ENCODE data around the gene IGFL2.
"Not testable (repeated sequence)": the region's sequence is repeated elsewhere in the genome, so short reads cannot be mapped to it uniquely, and the experiment has no call there.

IGFL2 gene

DNA sequence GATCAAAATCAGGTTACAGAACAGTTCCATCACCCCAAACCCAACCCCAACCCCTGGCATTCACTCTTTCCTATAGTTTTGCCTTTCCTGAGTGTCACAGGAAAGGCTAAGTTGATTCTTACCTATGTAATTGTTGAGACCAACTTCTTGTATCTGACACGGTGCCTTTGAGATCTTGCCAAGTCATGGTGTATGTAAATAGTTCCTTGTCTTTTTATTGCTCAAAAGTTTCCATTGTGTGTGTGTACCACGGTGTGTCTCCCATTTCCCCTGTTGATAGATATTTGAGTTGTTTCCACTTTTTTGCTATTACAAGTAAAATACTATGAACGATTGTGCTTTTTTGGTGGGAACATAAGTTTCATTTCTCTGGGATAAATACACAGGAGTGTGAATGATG is 3.3 kb upstream of the IGFL2 start:
- DNase-seq: no peak

GRCh38 chr19:46147166-46147740 is 785 bp upstream of the IGFL2 start:
- DNase-seq: no peak

GRCh38 chr19:46150606-46151005 is 2.6 kb downstream of the IGFL2 start:
- DNase-seq: no peak

DNA sequence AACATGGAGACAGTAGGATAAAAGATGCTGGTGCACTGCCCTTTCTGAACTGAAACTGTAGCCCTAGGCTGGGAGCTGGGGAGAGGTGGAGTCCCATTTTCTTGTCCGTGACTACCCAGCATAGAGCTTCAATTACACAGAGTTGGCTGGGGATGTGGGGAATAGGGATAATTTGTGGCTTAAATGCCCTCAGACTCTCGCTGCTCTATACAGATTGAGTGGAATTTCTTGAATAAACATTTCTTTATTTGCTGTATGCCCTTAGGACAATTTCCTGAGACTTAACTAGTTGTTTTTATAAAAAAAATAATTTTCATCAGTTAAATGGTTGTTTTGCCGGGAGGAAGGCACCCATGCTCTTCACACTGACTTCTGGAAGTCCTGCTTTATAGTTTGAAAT is 7.2 kb downstream of the IGFL2 start:
- DNase-seq: no peak

GRCh38 chr19:46159418-46160232 is 11.6 kb downstream of the IGFL2 start:
- DNase-seq: no peak

- DNase-seq: no peak
Observed at GRCh38 chr19:46160233-46160775, 12.3 kb downstream of the IGFL2 start.

GRCh38 chr19:46161642-46162257 is 13.7 kb downstream of the IGFL2 start:
- DNase-seq: not testable (repeated sequence)

DNA sequence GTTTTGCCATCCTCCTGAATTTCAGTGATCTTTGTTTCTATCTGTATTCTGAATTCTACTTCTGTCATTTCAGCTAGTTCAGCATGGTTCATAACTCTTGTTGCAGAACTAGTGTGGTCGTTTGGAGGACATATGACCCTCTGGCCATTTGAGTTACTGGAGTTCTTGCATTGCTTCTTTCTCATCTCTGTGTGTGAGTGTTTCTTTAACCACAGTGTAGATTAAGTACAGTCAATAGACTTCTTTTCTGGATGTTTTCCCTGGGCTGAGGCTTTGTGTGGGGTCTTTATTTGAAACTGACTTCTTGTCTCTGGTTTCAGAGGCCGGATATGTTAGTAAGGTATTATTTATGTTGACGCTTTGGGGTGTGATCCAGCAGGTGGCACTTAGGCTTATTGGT is 14.7 kb downstream of the IGFL2 start:
- DNase-seq: no peak

GRCh38 chr19:46173886-46174480 is 25.9 kb downstream of the IGFL2 start:
- no peak for DNase-seq

- no peak for DNase-seq
Observed at GRCh38 chr19:46176116-46176860, 28.2 kb downstream of the IGFL2 start.

DNA sequence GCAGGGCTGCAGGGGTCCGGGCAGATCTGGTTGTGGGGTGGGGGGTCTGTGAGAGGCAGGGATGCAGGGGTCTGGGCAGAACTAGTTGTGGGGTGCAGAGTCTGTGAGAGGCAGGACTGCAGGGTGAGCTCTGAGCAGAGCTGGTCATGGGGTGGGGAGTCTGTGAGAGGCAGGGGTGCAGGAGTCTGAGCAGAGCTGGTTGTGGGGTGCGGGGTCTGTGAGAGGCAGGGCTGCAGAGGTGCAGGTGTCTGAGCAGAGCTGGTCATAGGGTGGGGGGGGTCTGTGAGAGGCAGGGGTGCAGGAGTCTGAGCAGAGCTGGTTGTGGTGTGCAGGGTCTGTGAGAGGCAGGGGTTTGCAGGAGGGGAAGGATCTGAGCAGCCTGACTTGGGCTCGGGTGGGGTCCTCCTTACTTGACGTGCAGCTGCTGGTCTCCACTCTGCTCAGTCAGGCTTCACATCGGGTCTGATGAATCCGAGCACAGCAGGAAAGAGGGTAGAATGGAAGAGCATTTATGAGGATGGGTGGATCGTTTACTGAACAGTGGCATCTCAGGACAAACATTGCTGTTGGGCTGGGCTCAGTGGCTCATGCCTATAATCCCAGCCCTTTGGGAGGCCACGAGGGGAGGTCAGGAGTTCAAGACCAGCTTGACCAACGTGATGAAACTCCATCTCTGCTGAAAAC is 31.2 kb downstream of the IGFL2 start:
- no peak for DNase-seq

DNA sequence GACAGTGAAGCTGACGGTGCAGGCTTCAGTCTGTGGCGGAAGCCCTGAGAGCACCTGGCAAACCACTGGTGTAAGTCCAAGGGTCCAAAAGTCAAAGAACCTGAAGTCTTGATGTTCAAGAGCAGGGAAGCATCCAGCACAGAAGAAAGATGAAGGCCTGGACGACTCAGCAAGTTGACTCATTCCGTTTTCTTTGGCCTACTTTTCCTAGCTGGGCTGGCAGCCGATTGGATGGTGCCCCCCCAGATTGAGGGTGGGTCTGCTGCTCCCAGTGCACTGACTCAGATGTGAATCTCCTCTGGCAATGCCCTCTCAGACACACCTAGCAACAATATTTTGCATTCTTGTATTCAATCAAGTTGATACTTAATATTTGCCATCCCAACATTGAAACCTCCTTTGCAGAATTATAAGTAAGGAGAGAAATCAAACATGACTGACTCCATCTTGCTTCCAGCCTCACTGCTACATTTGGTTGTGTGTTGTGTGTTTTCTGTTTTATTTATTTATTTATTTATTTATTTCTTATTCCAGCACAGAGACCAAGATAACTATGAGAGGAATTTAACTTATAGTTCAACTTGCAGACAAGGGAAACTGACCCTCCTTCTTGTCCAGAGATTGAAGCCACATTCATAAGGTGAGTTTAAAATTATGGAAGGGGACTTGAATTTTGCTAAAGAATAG is 32.8 kb downstream of the IGFL2 start:
- no peak for DNase-seq

DNA sequence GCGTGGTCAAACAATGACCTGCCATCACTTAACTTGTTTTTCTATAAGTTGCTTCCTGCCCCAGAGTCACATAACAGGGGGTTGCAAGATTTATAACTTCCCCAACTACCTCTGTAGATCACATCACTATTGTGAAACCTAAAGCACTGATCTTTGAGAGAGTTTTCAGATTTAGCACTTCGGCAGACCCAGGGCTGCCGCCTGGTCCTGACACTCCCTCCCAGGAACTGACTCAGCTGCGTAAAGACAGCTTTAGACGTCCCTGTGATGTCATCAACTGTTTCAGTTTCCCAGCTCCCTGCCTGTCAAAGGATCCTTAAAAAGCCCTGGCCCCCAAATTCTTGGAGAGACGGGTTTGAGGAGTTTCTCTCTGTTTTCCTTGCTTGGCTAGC is 33.3 kb downstream of the IGFL2 start:
- DNase-seq: no peak

- no peak for DNase-seq
Observed at GRCh38 chr19:46182476-46182875, 34.4 kb downstream of the IGFL2 start.

GRCh38 chr19:46184775-46185710 is 37.0 kb downstream of the IGFL2 start:
- not testable (repeated sequence) for DNase-seq

DNA sequence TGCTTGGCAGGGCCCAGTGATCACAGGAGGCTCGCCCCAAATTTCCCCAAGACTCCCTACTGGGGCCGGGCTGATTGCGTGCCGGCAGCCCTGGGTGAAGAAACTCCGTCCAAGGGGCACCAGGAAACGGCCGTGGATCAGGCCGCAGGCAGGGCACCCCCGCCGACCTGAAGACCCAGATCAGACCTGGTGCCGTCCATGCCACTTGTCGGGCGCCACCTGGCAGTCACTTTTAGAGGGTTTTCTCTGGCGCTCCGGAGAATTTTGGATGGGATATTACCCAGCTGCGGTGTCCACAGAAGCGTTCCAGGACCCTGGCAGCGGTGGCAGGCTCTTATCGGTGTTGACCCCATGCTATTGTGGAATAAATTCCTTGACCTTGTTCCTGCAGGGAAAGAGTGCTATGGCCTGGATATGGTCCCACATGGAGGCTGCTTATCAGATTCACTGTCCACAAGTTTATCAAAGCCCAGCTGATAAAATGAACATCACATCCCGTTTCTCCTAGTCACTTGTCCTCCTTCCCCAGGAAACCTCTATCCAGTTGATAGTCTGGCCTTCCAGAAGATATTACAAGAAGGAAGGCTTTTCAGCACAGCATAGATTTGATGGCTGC is 38.2 kb downstream of the IGFL2 start:
- no peak for DNase-seq

GRCh38 chr19:46186717-46187101 is 38.7 kb downstream of the IGFL2 start:
- DNase-seq: no peak

DNA sequence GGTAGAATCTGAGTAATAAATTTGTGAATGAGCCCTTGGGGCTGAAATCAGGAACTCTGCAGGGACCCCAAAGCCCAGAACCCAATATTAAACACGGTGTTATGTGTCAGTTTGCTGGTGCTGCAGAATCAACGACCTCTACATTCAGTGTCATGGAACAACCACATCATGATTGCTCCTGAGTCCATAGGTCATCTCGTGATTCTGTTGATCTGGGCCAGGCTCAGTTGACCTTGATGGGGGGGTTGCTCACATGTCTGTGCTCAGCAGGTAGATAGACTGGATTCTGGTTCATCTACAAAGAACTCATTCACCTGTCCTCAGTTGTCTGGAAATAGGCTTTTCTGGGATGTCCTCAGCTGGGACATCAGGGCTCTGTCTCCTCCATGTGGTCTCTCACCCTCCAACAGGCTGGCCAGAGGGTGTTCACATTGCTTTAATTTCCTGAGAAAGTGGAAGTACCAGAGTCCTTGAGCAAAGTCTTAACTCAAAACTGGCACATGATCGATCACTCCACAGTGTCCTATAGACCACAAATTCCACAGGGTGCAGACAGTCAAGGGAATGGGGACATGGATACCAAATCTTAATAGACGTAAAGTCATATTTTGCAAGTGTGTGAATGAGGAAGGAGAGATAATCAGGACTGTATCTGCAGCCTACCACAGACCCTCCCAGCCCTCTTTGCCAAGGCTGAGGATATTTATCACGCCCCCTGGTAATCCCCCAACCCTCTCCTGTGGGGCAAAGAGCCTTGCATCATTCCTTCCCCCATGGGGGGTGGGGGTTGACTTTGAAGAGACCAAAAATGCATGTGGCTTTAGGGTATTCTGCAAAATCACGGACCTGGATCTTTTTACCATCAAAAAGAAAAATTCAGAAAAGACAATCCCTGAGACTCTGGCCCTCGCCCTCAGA is 42.2 kb downstream of the IGFL2 start:
- DNase-seq: no peak

DNA sequence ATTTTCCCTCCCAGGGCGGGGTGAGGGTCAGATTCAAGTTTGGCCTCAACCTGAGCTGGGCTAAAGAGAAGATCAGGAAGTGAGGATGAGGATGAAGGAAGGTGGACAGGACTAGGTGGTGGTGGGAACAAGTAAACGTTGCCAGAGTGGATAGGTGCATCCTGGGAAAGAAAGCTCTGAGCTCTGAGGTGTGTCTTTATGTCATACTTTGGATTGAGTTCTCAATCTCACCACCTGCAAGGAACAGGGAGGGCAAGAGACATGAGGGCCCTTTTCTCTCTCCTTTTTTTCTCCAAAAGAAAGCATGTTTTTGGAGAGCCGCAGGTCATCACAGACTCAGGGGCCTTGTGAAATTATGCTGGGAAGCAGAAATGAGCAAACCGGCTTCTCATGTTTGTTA is 43.3 kb downstream of the IGFL2 start:
- no peak for DNase-seq
